Measurements from ENCODE around the gene POU2AF3.
"Not testable (repeated sequence)": the region's sequence is repeated elsewhere in the genome, so short reads cannot be mapped to it uniquely, and the experiment has no call there.

POU2AF3 gene

GRCh38 chr11:111298413-111299100 is at the start of gene POU2AF3:
POU2AF3 (plus strand) TSS chr11:111298546; CDS start chr11:111298582, 36 bp downstream.
- no peak for DNase-seq (ENCODE audit: low read depth in 2 of 2)

DNA sequence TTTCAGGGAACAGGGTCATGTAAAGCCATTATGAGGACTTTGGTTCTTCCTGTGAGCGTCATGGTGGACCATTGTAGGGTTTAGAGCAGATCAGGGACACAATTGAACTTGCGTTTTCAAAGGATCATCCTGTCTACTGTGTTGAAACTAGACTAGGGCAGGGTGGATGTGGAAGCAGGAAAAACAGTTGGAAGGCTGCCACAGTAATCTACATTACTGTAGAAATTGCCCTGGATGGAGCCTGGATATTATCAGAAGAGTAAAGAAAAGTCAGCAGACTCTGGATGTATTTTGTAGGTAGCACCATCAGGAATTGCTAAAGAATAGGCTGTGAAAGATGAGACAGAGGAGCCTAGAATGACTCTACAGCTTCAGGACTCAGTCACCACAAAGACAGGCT is 47.4 kb upstream of the POU2AF3 start:
- no peak for DNase-seq (ENCODE audit: low read depth in 2 of 2)

GRCh38 chr11:111253131-111253530 is 45.2 kb upstream of the POU2AF3 start:
- no peak for DNase-seq (ENCODE audit: low read depth in 2 of 2)

GRCh38 chr11:111253630-111254029 is 44.7 kb upstream of the POU2AF3 start:
- DNase-seq (ENCODE audit: low read depth in 2 of 2): no peak

- DNase-seq (ENCODE audit: low read depth in 2 of 2): no peak
Observed at GRCh38 chr11:111258046-111258445, 40.3 kb upstream of the POU2AF3 start.

DNA sequence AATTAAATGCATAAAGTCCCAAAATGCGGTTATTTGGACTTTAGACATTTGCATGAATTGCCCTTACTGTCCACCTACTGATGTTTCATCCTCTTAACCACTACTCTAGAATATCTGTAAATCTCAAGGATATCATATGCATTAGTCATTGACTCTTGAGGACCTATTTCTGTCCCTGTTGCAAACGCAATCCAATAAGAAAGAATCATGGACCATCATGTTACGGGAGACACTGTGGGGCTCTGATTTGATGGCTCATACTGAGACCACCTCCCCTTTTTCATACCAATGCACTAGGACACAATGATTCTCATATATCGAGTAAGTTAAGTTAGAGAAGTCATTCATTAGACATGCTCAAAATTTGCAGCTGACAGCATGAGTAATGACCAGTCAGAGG is 38.5 kb upstream of the POU2AF3 start:
- no peak for DNase-seq (ENCODE audit: low read depth in 2 of 2)

GRCh38 chr11:111260811-111261210 is 37.5 kb upstream of the POU2AF3 start:
- DNase-seq (ENCODE audit: low read depth in 2 of 2): no peak

GRCh38 chr11:111264646-111265045 is 33.7 kb upstream of the POU2AF3 start:
- no peak for DNase-seq (ENCODE audit: low read depth in 2 of 2)

GRCh38 chr11:111265421-111265820 is 32.9 kb upstream of the POU2AF3 start:
- DNase-seq (ENCODE audit: low read depth in 2 of 2): no peak

- not testable (repeated sequence) for DNase-seq (ENCODE audit: low read depth in 2 of 2)
Observed at GRCh38 chr11:111268303-111268702, 30.0 kb upstream of the POU2AF3 start.

GRCh38 chr11:111269146-111269868 is 29.0 kb upstream of the POU2AF3 start:
- DNase-seq (ENCODE audit: low read depth in 2 of 2): no peak

DNA sequence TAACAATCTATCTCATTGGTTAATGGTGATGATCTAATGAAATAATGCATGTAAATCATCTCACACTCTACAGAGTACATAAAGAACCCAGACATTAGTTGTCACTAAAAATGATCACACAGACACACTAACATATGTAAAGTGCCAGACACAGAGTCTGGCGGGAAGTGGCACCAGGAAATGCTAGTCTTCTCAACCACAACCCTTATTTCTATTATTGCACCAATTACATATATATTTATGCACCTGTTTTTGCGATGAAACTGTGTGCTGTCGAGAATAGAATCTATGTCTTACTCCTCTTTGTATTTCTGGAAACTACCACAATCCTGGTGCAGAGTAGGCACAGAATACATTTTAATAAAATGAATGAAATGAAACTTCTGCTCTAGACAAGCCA is 25.9 kb upstream of the POU2AF3 start:
- no peak for DNase-seq (ENCODE audit: low read depth in 2 of 2)

DNA sequence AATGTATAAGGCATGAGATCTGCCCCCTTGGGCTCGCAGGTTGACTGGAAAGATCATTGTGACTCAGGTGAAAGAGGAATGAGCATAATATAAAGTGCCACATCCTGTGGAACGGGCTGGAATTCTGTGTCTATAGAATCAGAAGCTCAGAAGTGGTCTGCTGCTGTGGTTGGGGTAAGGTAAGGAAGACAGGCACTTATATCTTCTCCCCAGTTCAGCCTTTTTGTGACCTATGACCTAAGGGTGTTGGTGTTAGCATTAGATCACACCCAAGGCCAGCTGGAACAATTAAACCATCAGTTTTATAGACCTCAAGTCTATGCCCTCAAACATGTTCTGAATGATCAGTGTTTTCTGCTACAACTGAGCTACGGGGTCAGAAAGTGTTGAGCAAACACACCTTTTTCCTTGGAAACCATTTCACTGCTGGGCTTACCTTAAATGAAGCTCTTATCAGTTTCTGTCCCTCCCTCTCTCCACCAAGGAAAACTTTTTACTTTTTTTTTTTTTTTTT is 15.7 kb upstream of the POU2AF3 start:
- no peak for DNase-seq (ENCODE audit: low read depth in 2 of 2)

- DNase-seq (ENCODE audit: low read depth in 2 of 2): no peak
Observed at GRCh38 chr11:111283945-111284481, 14.3 kb upstream of the POU2AF3 start.

GRCh38 chr11:111285189-111286091 is 12.9 kb upstream of the POU2AF3 start:
- no peak for DNase-seq (ENCODE audit: low read depth in 2 of 2)

DNA sequence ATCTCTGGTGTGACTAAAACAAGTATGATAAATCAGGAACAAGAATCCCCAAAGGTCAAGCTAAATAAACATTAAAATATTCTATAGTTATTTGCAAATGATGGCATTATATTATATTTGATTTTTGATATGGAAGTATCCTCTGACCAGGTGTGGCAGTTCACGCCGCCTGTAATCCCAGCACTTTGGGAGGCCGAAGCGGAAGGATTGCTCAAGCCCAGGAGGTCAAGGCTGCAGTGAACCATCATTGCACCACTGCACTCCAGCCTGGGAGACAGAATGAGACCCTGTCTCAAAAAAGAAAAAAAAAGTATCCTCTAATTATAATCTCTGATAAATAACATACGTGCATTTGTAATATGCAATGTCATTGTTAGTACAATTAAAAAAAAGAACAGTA is 6.6 kb upstream of the POU2AF3 start:
- no peak for DNase-seq (ENCODE audit: low read depth in 2 of 2)

- DNase-seq (ENCODE audit: low read depth in 2 of 2): not testable (repeated sequence)
Observed at GRCh38 chr11:111292408-111292807, 5.9 kb upstream of the POU2AF3 start.

DNA sequence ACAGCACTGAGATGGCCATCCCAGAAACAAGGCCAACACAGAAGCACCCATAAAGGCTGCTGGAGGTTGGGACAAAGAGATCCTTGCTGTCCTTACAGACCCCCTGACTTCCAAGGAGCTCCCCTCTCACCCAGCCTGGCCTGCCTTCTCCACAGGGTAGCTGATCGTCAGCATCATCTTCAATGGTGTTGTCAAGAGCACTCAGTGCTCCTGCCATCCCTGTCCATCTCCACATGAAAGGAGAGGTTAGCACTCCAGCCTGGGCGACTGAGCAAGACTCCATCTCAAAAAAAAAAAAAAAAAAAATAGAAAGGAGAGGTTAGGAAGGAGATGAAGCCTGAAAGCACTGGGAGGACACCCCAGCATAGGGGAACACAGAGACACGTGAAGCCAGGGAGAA is 2.1 kb upstream of the POU2AF3 start:
- DNase-seq (ENCODE audit: low read depth in 2 of 2): no peak

DNA sequence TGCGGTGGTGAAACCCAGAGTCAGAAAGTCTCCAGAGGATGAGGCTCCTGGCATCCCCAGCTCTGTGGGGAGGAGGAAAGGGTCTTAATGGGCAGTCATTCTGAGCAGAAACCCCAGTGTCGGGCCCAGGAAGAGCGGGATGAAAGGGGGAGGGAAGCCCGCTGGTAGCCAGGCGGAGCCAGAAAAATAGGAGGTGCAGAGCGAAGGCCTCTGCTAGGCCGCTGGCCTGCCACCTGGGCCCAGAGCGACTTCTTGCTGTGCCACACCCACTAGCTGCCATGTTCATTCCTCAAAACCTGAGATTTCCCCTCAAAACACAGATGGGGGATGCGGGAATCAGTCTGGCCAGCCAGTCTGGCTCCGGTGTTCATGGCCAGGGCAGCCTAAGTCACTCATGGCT is 650 bp upstream of the POU2AF3 start:
- DNase-seq (ENCODE audit: low read depth in 2 of 2): no peak

DNA sequence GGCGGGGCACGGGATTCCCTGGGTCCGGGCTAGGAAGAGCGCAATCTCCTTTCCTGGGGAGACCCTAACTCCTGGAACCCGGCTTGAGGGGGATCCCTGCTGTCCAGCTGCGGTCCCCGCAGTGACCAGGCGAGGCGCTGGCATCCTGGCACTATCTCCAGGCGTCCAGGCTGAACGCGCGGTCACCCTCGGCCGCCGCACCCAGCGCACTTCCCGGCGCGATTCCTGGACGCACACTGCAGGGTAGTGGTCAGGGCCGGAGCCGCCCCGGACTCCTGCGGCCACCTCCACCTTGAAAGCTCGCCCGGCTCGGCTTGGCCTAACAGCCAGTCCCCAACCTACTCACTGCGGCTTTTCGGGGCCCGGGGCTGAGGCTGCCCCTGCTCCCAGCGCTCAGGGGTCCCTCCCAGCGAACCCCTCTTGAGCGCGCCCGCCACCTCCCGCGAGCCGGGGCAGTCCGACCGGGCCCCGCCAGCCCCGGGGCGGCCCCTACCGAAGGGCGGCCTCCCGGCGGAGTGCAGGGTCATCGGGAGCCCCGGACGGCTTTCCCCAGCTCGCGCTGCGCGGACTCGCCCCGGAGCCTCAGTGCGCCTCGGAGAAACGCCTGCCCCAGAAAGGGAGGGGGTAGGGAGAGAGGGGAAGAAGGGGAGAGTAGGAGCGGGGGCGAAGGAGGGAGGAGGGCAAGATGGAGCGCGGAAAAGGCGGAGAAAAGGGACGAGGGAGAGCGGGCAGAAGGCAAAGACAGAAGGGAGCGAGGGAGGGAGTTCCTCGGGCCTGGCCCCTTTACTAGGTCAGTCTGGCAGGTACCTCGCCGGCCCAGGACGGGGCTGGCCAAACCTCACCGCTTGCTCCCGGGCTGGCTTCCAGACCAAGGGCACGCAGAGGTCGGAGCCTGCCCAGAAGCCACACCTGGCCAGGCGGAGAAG is 1.0 kb downstream of the POU2AF3 start:
- DNase-seq (ENCODE audit: low read depth in 2 of 2): no peak

DNA sequence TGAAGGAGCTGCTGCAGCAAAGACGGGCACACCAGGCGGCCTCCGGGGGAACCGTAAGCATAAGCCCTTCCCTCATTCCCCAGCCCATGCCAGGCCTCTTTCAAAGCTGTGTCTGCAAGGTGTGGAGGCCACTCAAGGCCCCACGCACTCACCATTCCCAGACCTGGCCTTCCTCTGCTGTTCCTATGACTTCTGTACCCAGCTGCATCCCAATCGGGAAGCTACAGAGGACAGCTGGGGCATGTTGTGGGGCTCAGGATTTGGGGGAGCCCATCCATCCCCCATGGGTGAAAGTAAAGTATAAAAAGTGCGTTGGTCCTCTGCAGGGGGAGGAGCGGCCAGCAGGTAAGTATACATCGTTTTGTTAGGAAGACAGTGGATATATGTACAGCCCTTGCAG is 2.2 kb downstream of the POU2AF3 start:
- DNase-seq (ENCODE audit: low read depth in 2 of 2): no peak
